CD4-positive, alpha-beta T cell treated with Interleukin-4 for 4 hours (primary cell): Measurements from ENCODE around the gene SMG5.
"Not testable (repeated sequence)": the region's sequence is repeated elsewhere in the genome, so short reads cannot be mapped to it uniquely, and the experiment has no call there.

ENCODE experiments used
- DNase-seq: peaks from one replicate; pipeline ENCODE4 v3.0.0-alpha.2; 2020

Gene SMG5

DNA sequence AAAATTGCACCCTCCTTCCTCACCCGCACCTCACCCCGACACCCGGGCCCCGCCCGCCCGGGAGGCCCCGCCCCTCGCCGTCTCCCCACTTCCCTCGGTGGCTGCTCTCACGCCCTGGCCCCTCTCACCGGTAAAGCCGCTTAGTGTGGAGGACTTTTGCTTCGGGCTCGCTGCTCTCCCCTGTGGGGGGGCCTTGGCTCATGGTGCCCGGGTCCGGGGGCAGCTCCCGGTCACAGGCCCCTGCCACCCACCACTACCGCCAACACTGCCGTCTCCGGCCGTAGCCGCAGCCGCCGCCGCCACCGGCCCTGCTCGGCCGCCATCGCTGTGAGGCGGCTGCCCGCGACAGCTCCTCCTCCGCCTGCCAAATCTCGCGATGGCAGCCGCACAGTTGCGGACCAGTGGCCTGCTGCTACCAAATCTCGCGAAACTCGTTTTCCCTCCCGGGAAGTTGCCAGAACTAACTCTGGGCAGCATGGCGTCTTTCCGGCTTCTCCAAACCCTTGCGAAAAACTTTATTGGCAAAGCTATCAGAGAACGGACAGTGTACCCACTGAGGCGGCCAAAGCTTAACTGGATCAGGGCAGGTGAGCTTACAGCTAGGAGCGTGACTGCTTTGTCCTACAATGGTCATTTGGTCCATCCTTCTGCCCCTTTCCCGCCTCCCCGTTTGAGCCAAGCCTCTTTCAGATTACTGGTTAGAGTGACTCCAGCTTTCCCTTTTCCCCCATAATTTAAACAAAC, at the start of gene SMG5:
Gene SMG5 (minus strand): TSS at position 347 of the 744 bp plus-strand sequence. CDS start 145 bp downstream, at position 202.
- DNase-seq, result peak; percentile 99

- not testable (repeated sequence) for DNase-seq
Observed at GRCh38 chr1:156323179-156323578, 40.6 kb upstream of the SMG5 start.

DNA sequence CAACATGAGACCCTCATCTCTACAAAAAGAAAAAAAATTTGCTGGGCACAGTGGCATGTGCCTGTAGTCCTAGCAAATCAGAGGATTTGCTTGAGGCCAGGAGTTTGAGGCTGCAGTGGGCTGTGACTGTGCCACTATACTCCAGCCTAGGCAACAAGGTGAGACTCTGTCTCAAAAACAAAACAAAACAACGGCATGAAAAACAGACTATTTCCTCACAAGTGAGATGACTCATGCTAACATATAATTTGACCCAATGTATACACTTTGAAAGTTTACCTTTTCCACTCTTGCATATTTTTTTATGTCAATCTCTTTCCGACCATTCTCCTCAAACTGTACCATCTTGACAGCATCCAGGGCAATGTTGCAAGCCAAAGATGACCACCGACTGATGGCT, 37.9 kb upstream of the SMG5 start:
- no peak for DNase-seq

- DNase-seq, result peak; percentile 21
Observed at GRCh38 chr1:156319664-156320063, 37.0 kb upstream of the SMG5 start.

- no peak for DNase-seq
Observed at GRCh38 chr1:156316909-156317308, 34.3 kb upstream of the SMG5 start.

DNA sequence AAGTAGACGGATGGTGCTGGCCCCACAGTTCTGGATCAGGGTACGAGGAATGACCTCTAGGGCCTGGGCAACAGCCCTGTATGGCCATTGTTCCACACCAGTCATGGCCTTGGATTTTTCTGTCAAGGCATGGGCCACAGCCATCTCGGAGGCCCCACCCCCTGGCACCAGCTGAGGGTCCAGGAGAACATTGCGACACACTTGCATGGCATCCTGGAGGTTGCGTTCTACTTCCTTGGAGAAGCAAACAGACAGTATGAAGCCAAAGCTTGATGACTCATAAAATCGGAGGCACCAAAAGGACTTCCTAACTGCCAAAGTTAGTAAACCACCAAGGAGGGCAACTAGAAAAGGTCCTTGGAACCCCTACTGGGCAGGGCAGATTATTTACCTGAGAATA, 28.3 kb upstream of the SMG5 start:
- no peak for DNase-seq

GRCh38 chr1:156308078-156308477, 25.5 kb upstream of the SMG5 start:
- DNase-seq, result no peak

GRCh38 chr1:156305215-156305614, 22.6 kb upstream of the SMG5 start:
- DNase-seq, result no peak

- no peak for DNase-seq
Observed at GRCh38 chr1:156303241-156303640, 20.6 kb upstream of the SMG5 start.

GRCh38 chr1:156298852-156299357, 16.3 kb upstream of the SMG5 start, which contains the start of gene VHLL:
Gene VHLL, minus strand, starts transcription at chr1:156299307. Its CDS starts 118 bp downstream, at chr1:156299189.
- DNase-seq, result no peak

GRCh38 chr1:156295391-156295947, 12.8 kb upstream of the SMG5 start, which contains the start of gene GLMP:
Gene GLMP, minus strand, starts transcription at chr1:156295679. Its CDS starts 34 bp downstream, at chr1:156295645.
- DNase-seq, result peak; percentile 57

- DNase-seq, result no peak
Observed at GRCh38 chr1:156293895-156294294, 11.3 kb upstream of the SMG5 start.

DNA sequence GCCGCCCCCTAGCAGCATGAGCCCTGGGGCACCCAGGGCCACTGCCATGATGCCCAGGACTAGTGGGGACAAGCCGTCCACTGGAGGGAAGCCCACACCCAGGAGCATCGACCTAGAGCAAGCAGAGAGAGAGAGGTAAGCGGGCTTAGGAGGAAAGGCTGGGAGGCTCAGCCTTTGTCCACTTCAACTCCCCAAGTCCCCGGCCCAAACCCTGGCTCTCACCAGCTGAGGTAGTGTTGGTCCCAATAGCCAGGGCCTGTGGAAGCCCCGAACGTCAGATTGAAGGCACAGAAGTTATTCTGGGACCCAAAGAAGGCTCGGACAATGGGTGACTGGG, 10.4 kb upstream of the SMG5 start:
- DNase-seq, result no peak

DNA sequence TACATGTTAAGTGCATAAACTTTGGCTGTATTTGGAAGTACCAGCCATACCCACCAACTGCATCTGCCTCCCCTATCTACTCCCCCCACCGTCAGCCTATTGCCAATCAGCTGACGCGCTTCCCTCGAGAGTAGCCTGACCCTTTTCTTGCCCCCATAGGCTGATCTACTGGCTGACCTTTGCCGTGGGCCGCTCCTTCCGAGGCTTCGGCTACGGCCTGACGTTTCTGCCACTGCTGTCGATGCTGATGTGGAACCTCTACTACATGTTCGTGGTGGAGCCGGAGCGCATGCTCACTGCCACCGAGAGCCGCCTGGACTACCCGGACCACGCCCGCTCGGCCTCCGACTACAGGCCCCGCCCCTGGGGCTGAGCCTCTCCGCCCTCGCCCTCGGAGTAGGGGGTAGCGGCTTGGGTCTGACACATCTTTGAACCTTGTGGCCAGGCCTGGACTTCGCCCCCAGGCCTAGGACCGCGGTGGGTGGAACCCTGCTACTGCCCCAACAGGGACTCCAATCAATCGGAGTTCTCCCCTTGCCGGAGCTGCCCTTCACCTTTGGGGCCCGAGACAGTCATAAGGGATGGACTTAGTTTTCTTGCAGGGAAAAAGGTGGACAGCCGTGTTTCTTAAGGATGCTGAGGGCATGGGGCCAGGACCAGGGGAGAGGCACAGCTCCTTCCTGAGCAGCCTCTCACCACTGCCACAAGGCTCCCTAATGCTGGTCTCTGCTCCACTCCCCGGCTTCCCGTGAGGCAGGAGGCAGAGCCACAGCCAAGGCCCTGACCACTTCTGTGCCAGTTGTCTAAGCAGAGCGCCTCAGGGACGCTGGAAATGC, 8.8 kb upstream of the SMG5 start:
- peak; percentile 10 for DNase-seq

- no peak for DNase-seq
Observed at GRCh38 chr1:156289857-156290256, 7.2 kb upstream of the SMG5 start.

GRCh38 chr1:156286061-156286460, 3.4 kb upstream of the SMG5 start:
- DNase-seq, result no peak

DNA sequence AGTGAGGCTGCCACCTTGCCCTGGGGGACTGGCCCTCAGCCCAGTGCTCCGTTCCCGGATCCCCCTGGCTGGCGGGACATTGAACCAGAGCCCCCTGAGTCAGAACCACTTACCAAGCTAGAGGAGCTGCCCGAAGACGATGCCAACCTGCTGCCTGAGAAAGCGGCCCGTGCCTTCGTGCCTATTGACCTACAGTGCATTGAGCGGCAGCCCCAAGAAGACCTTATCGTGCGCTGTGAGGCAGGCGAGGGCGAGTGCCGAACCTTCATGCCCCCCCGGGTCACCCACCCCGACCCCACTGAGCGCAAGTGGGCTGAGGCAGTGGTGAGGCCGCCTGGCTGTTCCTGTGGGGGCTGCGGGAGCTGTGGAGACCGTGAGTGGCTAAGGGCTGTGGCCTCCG, 2.8 kb upstream of the SMG5 start:
- no peak for DNase-seq

DNA sequence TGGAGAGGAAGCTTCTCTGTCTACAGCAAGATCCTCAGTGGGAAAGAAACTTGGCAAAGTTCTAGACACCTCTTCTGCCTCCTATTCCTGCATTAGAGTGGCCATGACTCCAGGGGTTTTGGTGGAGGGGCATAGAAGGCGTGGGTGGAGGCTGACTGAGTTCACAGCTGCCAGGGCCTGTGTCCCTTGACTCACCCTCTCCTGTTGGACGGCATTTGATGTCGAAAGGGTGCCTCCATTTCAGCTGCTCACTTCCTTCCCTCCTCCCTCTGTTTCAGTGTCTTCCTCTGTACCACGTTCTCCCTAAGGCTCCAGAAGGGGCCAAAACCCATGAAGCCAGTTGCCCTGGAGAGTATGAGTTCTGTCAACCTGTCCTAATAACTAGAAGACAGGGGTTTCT, 2.1 kb upstream of the SMG5 start:
- DNase-seq, result no peak

DNA sequence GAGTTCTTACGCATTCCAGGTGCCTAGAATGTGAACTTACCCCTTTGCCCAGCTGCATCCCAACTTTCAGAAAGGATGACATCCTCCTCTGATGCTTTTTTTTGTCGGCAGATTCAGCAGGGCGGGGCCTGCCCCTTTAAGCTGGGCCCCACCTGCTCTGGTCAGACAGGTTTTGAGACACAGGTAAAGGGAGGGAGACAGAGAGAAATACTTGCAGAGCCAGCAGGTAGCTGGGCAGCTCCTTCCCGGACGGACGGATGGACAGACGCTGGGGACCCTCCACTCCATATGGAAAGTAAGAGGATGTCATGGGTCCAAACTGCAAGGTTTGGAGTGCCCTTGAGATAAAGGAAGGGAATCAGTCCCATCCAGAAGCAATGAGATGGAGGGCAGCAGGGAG, 1.5 kb upstream of the SMG5 start, which contains the start of gene TMEM79:
Gene TMEM79 (plus strand): TSS at position 214 of the 400 bp plus-strand sequence. CDS start 902 bp downstream, outside the sequence.
- DNase-seq, result no peak

DNA sequence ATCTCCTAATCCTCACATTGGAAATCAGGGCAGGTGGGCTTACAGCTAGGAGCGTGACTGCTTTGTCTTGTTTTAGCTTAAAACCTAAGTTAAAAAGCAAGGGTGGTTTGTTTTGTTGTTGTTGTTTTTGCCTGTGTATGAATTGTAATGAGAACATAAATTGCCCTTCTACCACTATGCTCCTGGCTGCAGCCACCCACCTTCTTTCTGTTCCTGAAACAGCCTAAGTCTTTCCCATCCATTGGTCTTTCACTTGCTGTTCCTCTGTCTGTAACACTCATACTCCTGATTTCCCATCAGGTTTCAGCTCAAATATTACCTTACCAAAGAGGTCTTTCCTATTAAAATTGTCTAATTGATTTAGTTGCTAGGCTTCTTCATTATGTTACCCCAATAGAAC, 896 bp upstream of the SMG5 start:
- DNase-seq, result no peak

- no peak for DNase-seq
Observed at GRCh38 chr1:156281693-156282478, 739 bp downstream of the SMG5 start.

GRCh38 chr1:156281281-156281680, 1.3 kb downstream of the SMG5 start:
- peak; percentile 13 for DNase-seq

GRCh38 chr1:156279837-156280236, 2.8 kb downstream of the SMG5 start:
- no peak for DNase-seq
